D721Med (cell line): ENCODE results near the gene TNN.

Source experiments
- DNase-seq: peaks from one replicate; pipeline ENCODE4 v3.0.0; 2011; ENCODE audit warnings: low spot score; ENCODE audit not compliant: insufficient read length
- FAIRE-seq: peaks from 2 replicates; lab custom pipeline; 2011; peaks lifted over from hg19 to GRCh38; lab: Jason Lieb, UNC
- CTCF ChIP-seq: IDR thresholded peaks from 2 replicates; pipeline ENCODE4 v1.5.1; 2012; ENCODE audit warnings: mild to moderate bottlenecking, control low read depth; ENCODE audit not compliant: insufficient read depth; ENCODE audit errors: missing control alignments

TNN gene

GRCh38 chr1:175071276-175071943 is 3.8 kb downstream of the TNN start:
- DNase-seq (no peak), FAIRE-seq (no peak)
- no peak for TF ChIP-seq CTCF

DNA sequence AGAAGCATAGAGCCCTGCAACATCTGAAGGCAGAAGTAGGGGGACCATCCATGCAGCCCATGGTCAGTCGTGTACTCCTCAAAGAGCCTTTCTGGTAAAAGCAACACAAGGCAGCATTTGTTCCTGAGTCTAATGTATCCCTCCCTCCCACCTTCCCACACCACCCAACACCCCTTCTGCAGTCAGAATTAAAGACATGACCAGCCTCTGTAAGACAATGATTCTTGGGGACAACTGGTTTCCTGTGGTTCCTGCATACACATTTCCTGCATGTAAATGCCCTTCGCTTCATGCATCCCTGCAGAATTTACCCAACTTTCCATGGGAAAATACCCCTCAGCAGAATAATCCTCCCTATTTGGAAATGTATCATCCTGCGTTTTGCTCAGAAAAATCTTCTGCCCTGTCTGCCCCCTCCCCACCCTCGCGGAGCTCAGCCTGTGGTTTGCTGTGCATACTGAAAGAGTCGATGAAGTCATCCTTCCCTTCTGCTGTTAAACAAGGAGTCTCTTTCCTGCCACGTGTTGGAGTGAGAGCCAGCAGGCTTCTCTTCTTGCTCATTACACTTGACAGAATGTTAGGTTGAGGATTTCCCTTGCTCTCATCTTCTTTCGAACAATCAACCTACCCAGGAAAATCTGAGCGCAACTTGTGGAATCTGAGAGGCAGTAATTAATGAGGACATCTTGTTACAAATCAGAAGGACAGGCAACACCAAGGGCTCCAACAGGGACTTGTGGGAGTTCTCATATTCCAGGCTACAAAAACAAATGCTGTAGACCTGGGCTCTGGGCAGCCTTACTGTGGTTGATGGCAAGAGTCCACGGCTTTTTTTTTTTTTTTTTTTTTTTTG is 4.7 kb downstream of the TNN start:
- DNase-seq (no peak), FAIRE-seq (no peak)
- TF ChIP-seq CTCF: no peak

DNA sequence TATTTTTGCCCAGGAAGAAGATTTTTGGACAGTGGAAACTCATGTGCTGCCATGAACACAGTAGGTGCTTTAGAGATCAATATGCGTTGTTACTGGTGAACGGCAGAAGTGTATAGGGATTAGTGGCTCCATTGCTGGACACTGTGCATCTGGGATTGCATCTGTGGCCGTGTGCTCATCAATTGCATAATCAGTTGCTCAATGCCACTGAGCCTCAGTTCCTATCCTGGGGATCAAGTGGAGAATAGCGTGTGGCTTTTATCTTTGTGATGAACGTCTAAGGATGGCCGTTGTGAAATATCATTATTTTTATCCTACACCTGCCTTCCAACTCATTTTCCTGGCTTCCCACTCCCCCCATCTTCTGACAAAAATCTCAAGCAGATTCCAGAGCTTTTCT is 5.4 kb downstream of the TNN start:
- no peak for FAIRE-seq
- TF ChIP-seq CTCF: no peak
- no peak for DNase-seq

GRCh38 chr1:175073633-175074032 is 6.0 kb downstream of the TNN start:
- FAIRE-seq: no peak
- no peak for TF ChIP-seq CTCF

GRCh38 chr1:175075572-175076568 is 8.2 kb downstream of the TNN start:
- FAIRE-seq (no peak), DNase-seq (no peak)
- no peak for TF ChIP-seq CTCF

More at GRCh38 chr1:175073633-175074032, 6.0 kb downstream of the TNN start:
- no peak for DNase-seq

GRCh38 chr1:175077356-175078030 is 9.9 kb downstream of the TNN start:
- DNase-seq (no peak), FAIRE-seq (no peak)
- TF ChIP-seq CTCF: no peak
